Body of pancreas (tissue), 4 donors: ENCODE results near the gene BOLA2B. TPM values are rescaled to one million over a fixed set of nuclear protein-coding genes. Genes with fewer than 3 reads are reported as not detected.

Experiments used
- ATAC-seq: fragments of 150-250 bp; one replicate; pipeline ENCODE4 v1.9.1; 2016
- DNase-seq, 4 donors: peaks; one replicate each; pipeline ENCODE4 v3.0.0-alpha.2; 2019
- H3K27ac ChIP-seq, 4 donors: fragments of 200-600 bp; sonication (generic); 1 replicate in 3 of 4; 2 replicates in 1 of 4; pipeline versions ENCODE4 v1.5.1 to v1.6.1; 2016 to 2019; ENCODE audit warnings: mild to moderate bottlenecking in 1 of 4, mixed read lengths in 1 of 4, moderate library complexity in 1 of 4
- H3K27me3 ChIP-seq, 2 donors: fragments of 200-600 bp; sonication (generic); one replicate each; pipeline ENCODE4 v1.6.0; 2016; ENCODE audit warnings: mild to moderate bottlenecking in 1 of 2
- H3K36me3 ChIP-seq, 2 donors: fragments of 200-600 bp; sonication (generic); replicated peaks in 1 of 2; 2 replicates each; pipeline ENCODE4 v1.5.1; 2016; ENCODE audit warnings: low read depth in 2 of 2; ENCODE audit not compliant: insufficient read depth in 1 of 2
- H3K4me1 ChIP-seq: fragments of 200-600 bp; sonication (generic); one replicate; pipeline ENCODE4 v1.6.0; 2016
- H3K4me3 ChIP-seq, 2 donors: fragments of 200-600 bp; sonication (generic); 1 replicate in 1 of 2; 2 replicates in 1 of 2; pipeline ENCODE4 v1.5.1; 2016 to 2019
- H3K9me3 ChIP-seq, 3 donors: fragments of 200-600 bp; sonication (generic); 1 replicate in 2 of 3; 2 replicates in 1 of 3; pipeline ENCODE4 v1.5.1; 2016
- POLR2A ChIP-seq, 3 donors: fragments of 450-650 bp; IDR thresholded peaks; one replicate each; pipeline ENCODE4 v1.6.1; 2016; ENCODE audit warnings: antibody characterized with exemption in 3 of 3, mild to moderate bottlenecking in 2 of 3
- WGBS, 2 donors: methylation state at CpG; one replicate each; pipeline ENCODE4 v1.1.5; 2017; 5-methylcytosine and 5-hydroxymethylcytosine counted together
- intact Hi-C: fragments of 100-400 bp; cut with DNase I; formaldehyde crosslinking; loops from one replicate; pipeline ENCODE4 v1.15.1; 2023
- total RNA-seq, 2 donors: library from RNA; depleted of rRNA; stranded (reverse); fragments of >200 nt; gene quantifications; one replicate each; pipeline ENCODE4 v1.1.0, GENCODE V29; 2016
- TF ChIP-seq, protein P1 (sequence below), 7 experiments: fragments of 450-650 bp in 4 of 7; fragments of 200-600 bp in 3 of 7; sonication (generic) in 3 of 7; IDR thresholded peaks; one replicate each; pipeline ENCODE4 v1.5.1; 2016 to 2019; ENCODE audit warnings: antibody characterized with exemption in 7 of 7

The BOLA2B gene
- total RNA-seq, 2 donors from 2014 or later: 47.5 to 54.7 TPM

DNA sequence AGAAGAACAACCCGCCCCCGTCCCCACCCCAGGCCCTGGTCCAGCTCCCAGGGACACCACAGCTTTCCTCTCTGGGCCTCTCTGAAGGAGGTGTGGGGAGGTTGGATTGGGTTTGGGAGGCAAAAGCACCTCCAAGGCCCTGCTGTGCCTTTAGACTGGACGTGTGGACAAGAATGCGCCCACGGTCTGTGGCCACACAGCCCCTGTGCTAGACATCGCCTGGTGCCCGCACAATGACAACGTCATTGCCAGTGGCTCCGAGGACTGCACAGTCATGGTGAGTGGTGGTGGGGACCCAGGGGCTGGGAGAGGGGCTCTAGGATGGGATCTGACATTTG is 7.1 kb downstream of the BOLA2B start:
- WGBS, 2 donors: 73% methylated on average over 9 of the region's 9 CpGs; no CpG with 5 or more reads in 1 of the 2 donors
- no peaks in the 10 kb centered on the region for H3K27me3 ChIP-seq
- TF ChIP-seq POLR2A (IDR thresholded peaks at IDR 0.05): no peak
- TF ChIP-seq, protein P1, sequence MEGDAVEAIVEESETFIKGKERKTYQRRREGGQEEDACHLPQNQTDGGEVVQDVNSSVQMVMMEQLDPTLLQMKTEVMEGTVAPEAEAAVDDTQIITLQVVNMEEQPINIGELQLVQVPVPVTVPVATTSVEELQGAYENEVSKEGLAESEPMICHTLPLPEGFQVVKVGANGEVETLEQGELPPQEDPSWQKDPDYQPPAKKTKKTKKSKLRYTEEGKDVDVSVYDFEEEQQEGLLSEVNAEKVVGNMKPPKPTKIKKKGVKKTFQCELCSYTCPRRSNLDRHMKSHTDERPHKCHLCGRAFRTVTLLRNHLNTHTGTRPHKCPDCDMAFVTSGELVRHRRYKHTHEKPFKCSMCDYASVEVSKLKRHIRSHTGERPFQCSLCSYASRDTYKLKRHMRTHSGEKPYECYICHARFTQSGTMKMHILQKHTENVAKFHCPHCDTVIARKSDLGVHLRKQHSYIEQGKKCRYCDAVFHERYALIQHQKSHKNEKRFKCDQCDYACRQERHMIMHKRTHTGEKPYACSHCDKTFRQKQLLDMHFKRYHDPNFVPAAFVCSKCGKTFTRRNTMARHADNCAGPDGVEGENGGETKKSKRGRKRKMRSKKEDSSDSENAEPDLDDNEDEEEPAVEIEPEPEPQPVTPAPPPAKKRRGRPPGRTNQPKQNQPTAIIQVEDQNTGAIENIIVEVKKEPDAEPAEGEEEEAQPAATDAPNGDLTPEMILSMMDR (IDR thresholded peaks at IDR 0.05): no peak
- no peaks in the 10 kb centered on the region for H3K9me3 ChIP-seq
- intact Hi-C loops: no loop called here
- no peaks in the 10 kb centered on the region for H3K36me3 ChIP-seq
- DNase-seq (no peak), ATAC-seq (no peak)
- H3K4me1 ChIP-seq: peaks cover 17% of the 10 kb centered on the region
- H3K27ac ChIP-seq: peak overlapping the region in 2 of 4 donors; percentile 17 to 53
- H3K4me3 ChIP-seq: no peak overlapping the region

DNA sequence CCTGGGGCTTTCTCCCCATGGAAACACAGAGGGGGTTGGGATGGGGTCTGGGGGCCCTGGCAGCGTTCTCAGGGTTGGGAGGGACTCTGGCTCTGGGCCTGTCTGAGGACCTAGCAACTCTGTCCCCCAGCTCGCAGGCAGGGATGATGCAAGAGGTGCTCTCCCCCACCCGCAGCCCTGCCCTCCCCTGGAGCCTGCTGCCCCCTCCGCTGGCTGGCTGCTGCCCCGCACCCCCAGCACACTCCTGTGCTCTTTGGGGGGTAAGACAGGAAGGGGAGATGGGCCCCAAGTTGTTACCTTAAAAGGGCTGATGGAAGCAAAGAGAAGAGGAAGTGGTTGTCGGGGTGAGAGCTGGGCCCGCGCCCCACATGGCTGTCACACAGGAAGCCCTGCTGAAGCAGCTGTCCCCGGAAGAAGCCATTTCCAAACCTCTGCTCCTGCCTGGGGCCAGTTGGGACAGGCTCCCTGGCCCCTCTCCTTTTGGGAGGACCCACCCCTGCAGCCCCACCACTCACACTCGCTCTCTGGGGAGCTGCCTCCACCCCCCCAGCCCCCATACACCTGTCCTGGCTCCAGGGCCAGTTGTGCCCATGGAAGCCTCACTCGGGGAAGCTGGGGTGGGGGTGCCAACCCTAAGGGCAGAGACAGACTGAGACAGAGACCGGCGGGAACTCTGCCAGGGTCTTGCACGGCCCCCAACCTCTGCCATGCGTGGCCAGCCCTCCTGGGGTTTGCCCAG is 7.6 kb downstream of the BOLA2B start:
- Histone ChIP-seq H3K4me3 (no peak overlapping the region), H3K27me3 (no peaks in the 10 kb centered on the region), H3K36me3 (no peaks in the 10 kb centered on the region), H3K27ac (peak overlapping the region in 2 of 4 donors; percentile 17 to 53), H3K4me1 (peaks cover 17% of the 10 kb centered on the region), H3K9me3 (no peaks in the 10 kb centered on the region)
- WGBS, 2 donors: 66 to 79% methylated on average over 6 to 14 of the region's 15 CpGs
- DNase-seq: peak; percentile 19 to 69 (median 32)
- ATAC-seq: no peak
- TF ChIP-seq, protein P1 (IDR thresholded peaks at IDR 0.05): no peak
- no peak for TF ChIP-seq POLR2A (IDR thresholded peaks at IDR 0.05)
- intact Hi-C loops: no loop called here

GRCh38 chr16:30184891-30185682 is 8.4 kb downstream of the BOLA2B start:
- Histone ChIP-seq H3K27me3 (no peaks in the 10 kb centered on the region), H3K36me3 (no peaks in the 10 kb centered on the region), H3K9me3 (no peaks in the 10 kb centered on the region), H3K4me1 (peaks cover 17% of the 10 kb centered on the region), H3K27ac (peak overlapping the region in 2 of 4 donors; percentile 17 to 53), H3K4me3 (no peak overlapping the region)
- DNase-seq (peak in 2 of 4 donors; percentile 11 to 12), ATAC-seq (no peak)
- TF ChIP-seq POLR2A (IDR thresholded peaks at IDR 0.05): no peak
- TF ChIP-seq, protein P1 (IDR thresholded peaks at IDR 0.05): no peak
- 72 to 88% methylated on average over 4 to 13 of the region's 13 CpGs for WGBS, 2 donors
- intact Hi-C loops: no loop called here

DNA sequence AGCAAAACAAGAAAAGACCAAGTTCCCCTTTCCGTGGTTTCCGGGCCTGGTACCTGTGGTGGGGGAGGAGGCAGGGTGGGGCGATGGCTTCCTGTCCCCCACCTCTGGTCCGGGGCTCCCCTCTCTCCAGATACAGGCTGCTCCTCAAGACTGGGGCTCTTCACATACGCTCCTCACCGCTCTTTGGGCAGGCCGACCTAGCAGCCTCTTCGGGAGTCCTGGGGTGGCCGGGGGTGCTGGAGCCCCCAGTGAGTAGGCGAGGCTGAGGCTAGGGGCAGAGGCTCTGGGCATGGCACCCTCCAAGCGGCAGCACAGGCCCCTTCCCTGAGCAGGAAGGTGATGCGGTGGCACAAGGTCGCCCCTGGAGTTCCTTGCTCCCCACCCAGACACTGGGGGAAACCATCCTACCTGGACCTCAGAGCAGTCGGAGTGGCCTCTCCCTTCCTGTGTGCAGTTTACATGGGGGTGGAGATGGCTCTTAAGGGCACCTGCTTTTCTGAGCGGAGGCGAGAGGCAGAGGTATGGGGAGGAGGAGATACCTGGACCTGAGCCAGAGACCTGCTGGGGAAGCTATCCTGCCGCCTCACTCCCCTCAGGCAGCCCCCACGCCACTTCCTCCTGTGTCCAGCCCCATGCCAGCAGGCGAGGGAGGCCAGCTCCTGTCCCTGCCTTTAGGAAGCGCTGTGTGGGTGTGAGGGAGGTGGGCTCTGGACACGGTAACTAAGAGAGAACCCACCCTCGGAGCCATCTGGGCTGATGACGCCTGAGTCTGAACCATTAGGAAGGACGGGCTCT is 9.2 kb downstream of the BOLA2B start:
- intact Hi-C loops: no loop called here
- Histone ChIP-seq H3K27me3 (no peaks in the 10 kb centered on the region), H3K4me3 (peak overlapping the region in 1 of 2 donors; percentile 1), H3K27ac (peak overlapping the region in 2 of 4 donors; percentile 36 to 78), H3K9me3 (no peaks in the 10 kb centered on the region), H3K4me1 (peaks cover 17% of the 10 kb centered on the region), H3K36me3 (no peaks in the 10 kb centered on the region)
- DNase-seq (peak; percentile 15 to 41 (median 20)), ATAC-seq (no peak)
- WGBS, 2 donors: 3 to 35% methylated on average over 6 to 24 of the region's 24 CpGs
- no peak for TF ChIP-seq POLR2A (IDR thresholded peaks at IDR 0.05)
- TF ChIP-seq, protein P1 (IDR thresholded peaks at IDR 0.05): no peak
